Activated CD4-positive, alpha-beta memory T cell treated with anti-CD3 and anti-CD28 coated beads, Interleukin-2, amount 10 ng/mL, durations not matched to agents 7 days and 5 days (primary cell): ENCODE measurements around the gene SAMMSON. TPM values are rescaled to one million over a fixed set of nuclear protein-coding genes. Genes with fewer than 3 reads are reported as not detected.

Source experiments
- CTCF ChIA-PET: fragments of 350-600 bp; sonication (Branson Sonifier 250); formaldehyde crosslinking; loops from one replicate; lab custom pipeline; 2021; ENCODE audit warnings: antibody characterized with exemption, inconsistent platforms; lab: Charles Lee
- POLR2A ChIA-PET: fragments of 350-600 bp; sonication (Branson Sonifier 250); formaldehyde crosslinking; loops from one replicate; lab custom pipeline; 2021; ENCODE audit warnings: antibody characterized with exemption; lab: Charles Lee
- DNase-seq: peaks from one replicate; pipeline ENCODE4 v3.0.0-alpha.2; 2020
- H3K27ac Mint-ChIP-seq: one replicate; pipeline ENCODE4 v1.8.0; 2021; ENCODE audit warnings: mild to moderate bottlenecking, mixed read lengths
- H3K27me3 Mint-ChIP-seq: one replicate; pipeline ENCODE4 v1.8.0; 2021; ENCODE audit warnings: mixed read lengths
- H3K36me3 Mint-ChIP-seq: one replicate; pipeline ENCODE4 v1.8.0; 2021; ENCODE audit warnings: low read depth, mixed read lengths
- H3K4me1 Mint-ChIP-seq: one replicate; pipeline ENCODE4 v1.8.0; 2021; ENCODE audit warnings: mixed read lengths
- H3K4me3 Mint-ChIP-seq: one replicate; pipeline ENCODE4 v1.8.0; 2021; ENCODE audit warnings: mild to moderate bottlenecking, mixed read lengths
- H3K9me3 Mint-ChIP-seq: one replicate; pipeline ENCODE4 v1.8.0; 2021; ENCODE audit warnings: mixed read lengths
- total RNA-seq, 2 experiments: library from RNA; stranded (reverse); gene quantifications; one replicate each; pipeline ENCODE4 v1.2.3, GENCODE V29; 2021

The SAMMSON gene
- total RNA-seq, 2 experiments from 2014 or later: not detected

GRCh38 chr3:70112751-70113150 is 113.2 kb downstream of the SAMMSON start:
- H3K36me3 Mint-ChIP-seq: no peaks in the 10 kb centered on the region
- H3K27ac Mint-ChIP-seq: no peak overlapping the region
- no peak overlapping the region for H3K4me3 Mint-ChIP-seq
- peaks cover 2% of the 10 kb centered on the region for H3K27me3 Mint-ChIP-seq
- ChIA-PET CTCF (no interaction called here), POLR2A (no interaction called here)
- H3K4me1 Mint-ChIP-seq: no peaks in the 10 kb centered on the region
- no peaks in the 10 kb centered on the region for H3K9me3 Mint-ChIP-seq
- DNase-seq: no peak

- H3K4me3 Mint-ChIP-seq: no peak overlapping the region
- POLR2A ChIA-PET: no interaction called here
- no peak overlapping the region for H3K27ac Mint-ChIP-seq
- H3K36me3 Mint-ChIP-seq: no peaks in the 10 kb centered on the region
- no peaks in the 10 kb centered on the region for H3K4me1 Mint-ChIP-seq
- no peaks in the 10 kb centered on the region for H3K9me3 Mint-ChIP-seq
- no peak for DNase-seq
- H3K27me3 Mint-ChIP-seq: peaks cover 2% of the 10 kb centered on the region
- CTCF ChIA-PET: no interaction called here
Measured at GRCh38 chr3:70114431-70114830, 114.9 kb downstream of the SAMMSON start.

GRCh38 chr3:70119879-70120278 is 120.3 kb downstream of the SAMMSON start:
- H3K27me3 Mint-ChIP-seq: no peaks in the 10 kb centered on the region
- no peaks in the 10 kb centered on the region for H3K4me1 Mint-ChIP-seq
- H3K36me3 Mint-ChIP-seq: no peaks in the 10 kb centered on the region
- no peaks in the 10 kb centered on the region for H3K9me3 Mint-ChIP-seq
- CTCF ChIA-PET: interaction anchor here (0.6 to 3.2 kb wide), 7 partner anchors 8 to 1320 kb away, joined by 3 to 12 read pairs (median 4); no protein-coding TSS in a partner anchor
- POLR2A ChIA-PET: no interaction called here
- DNase-seq: no peak
- no peak overlapping the region for H3K4me3 Mint-ChIP-seq
- no peak overlapping the region for H3K27ac Mint-ChIP-seq
